DOHH2 (cell line): ENCODE data around the gene SLC12A7.

Experiments
- H3F3A ChIP-seq: fragments of 200-600 bp; sonication (generic), shearing (Covaris generic); 2 replicates; pipeline ENCODE4 v1.6.0; 2016; ENCODE audit warnings: antibody characterized with exemption, mild to moderate bottlenecking; ENCODE audit not compliant: control insufficient read depth, insufficient read depth
- H3K27ac ChIP-seq: fragments of 200-600 bp; sonication (generic); 2 replicates; pipeline ENCODE4 v1.5.1; 2014; ENCODE audit warnings: low read depth, mild to moderate bottlenecking, low read length, moderate library complexity
- H3K27me3 ChIP-seq: fragments of 200-600 bp; sonication (generic); 2 replicates; pipeline ENCODE4 v1.6.1; 2014; ENCODE audit warnings: mild to moderate bottlenecking, low read length, mixed read lengths; ENCODE audit not compliant: control insufficient read depth
- H3K36me3 ChIP-seq: fragments of 200-600 bp; sonication (generic); 2 replicates; pipeline ENCODE4 v1.6.1; 2014; ENCODE audit warnings: mild to moderate bottlenecking, low read length, moderate library complexity, mixed read lengths; ENCODE audit not compliant: control insufficient read depth
- H3K4me1 ChIP-seq: fragments of 200-600 bp; sonication (generic); 2 replicates; pipeline ENCODE4 v1.6.1; 2014; ENCODE audit warnings: mild to moderate bottlenecking, low read length, mixed read lengths; ENCODE audit not compliant: control insufficient read depth
- H3K4me2 ChIP-seq: fragments of 200-600 bp; sonication (generic); 2 replicates; pipeline ENCODE4 v1.6.0; 2014; ENCODE audit warnings: mild to moderate bottlenecking, low read length, moderate library complexity
- H3K4me3 ChIP-seq: fragments of 200-600 bp; sonication (generic); 2 replicates; pipeline ENCODE4 v1.5.1; 2014; ENCODE audit warnings: mild to moderate bottlenecking, low read length, mixed read lengths
- H3K79me2 ChIP-seq: fragments of 200-600 bp; sonication (generic); 2 replicates; pipeline ENCODE4 v1.6.1; 2014; ENCODE audit warnings: mild to moderate bottlenecking, low read length, mixed read lengths; ENCODE audit not compliant: control insufficient read depth
- H3K9me2 ChIP-seq: fragments of 200-600 bp; sonication (generic); replicated peaks from 2 replicates; pipeline ENCODE4 v1.6.1; 2014; ENCODE audit warnings: mild to moderate bottlenecking, low read length, mixed read lengths; ENCODE audit not compliant: control insufficient read depth
- H3K9me3 ChIP-seq: fragments of 200-600 bp; sonication (generic); 2 replicates; pipeline ENCODE4 v1.6.1; 2014; ENCODE audit warnings: antibody characterized with exemption, low read length, mixed read lengths; ENCODE audit not compliant: control insufficient read depth, insufficient read depth
- H4K20me1 ChIP-seq: fragments of 200-600 bp; sonication (generic); 2 replicates; pipeline ENCODE4 v1.6.0; 2014; ENCODE audit warnings: low read depth, mild to moderate bottlenecking, antibody characterized with exemption, low read length, moderate library complexity; ENCODE audit not compliant: control insufficient read depth, insufficient read depth
- CTCF ChIP-seq: fragments of 200-600 bp; sonication (generic); IDR thresholded peaks from one replicate; pipeline ENCODE4 v1.5.1; 2014; ENCODE audit warnings: antibody characterized with exemption, mild to moderate bottlenecking, low read depth, low read length; ENCODE audit not compliant: poor library complexity, severe bottlenecking
- EZH2phosphoT487 ChIP-seq: fragments of 200-600 bp; sonication (generic); IDR thresholded peaks from 2 replicates; pipeline ENCODE4 v1.6.1; 2017; ENCODE audit warnings: borderline replicate concordance, mild to moderate bottlenecking, antibody characterized with exemption, low read length, moderate library complexity, mixed read lengths

Gene SLC12A7

GRCh38 chr5:1067141-1068121, 44.4 kb downstream of the SLC12A7 start:
- H3F3A ChIP-seq: no peaks in the 10 kb centered on the region
- H3K4me2 ChIP-seq: no peak overlapping the region
- H3K79me2 ChIP-seq: no peaks in the 10 kb centered on the region
- TF ChIP-seq CTCF: no peak
- no peak for TF ChIP-seq EZH2phosphoT487
- H3K9me3 ChIP-seq: no peaks in the 10 kb centered on the region
- H3K27ac ChIP-seq: no peak overlapping the region
- H3K9me2 ChIP-seq: no peaks in the 10 kb centered on the region
- no peaks in the 10 kb centered on the region for H3K4me1 ChIP-seq
- H3K4me3 ChIP-seq: no peak overlapping the region
- no peaks in the 10 kb centered on the region for H3K27me3 ChIP-seq
- H4K20me1 ChIP-seq: no peaks in the 10 kb centered on the region
- no peaks in the 10 kb centered on the region for H3K36me3 ChIP-seq

- H3K36me3 ChIP-seq: no peaks in the 10 kb centered on the region
- H3K79me2 ChIP-seq: no peaks in the 10 kb centered on the region
- H3K4me3 ChIP-seq: no peak overlapping the region
- no peaks in the 10 kb centered on the region for H3K27me3 ChIP-seq
- H3K9me2 ChIP-seq: no peaks in the 10 kb centered on the region
- no peak overlapping the region for H3K27ac ChIP-seq
- no peaks in the 10 kb centered on the region for H4K20me1 ChIP-seq
- no peaks in the 10 kb centered on the region for H3K4me1 ChIP-seq
- no peak overlapping the region for H3K4me2 ChIP-seq
- no peaks in the 10 kb centered on the region for H3F3A ChIP-seq
- H3K9me3 ChIP-seq: no peaks in the 10 kb centered on the region
- no peak for TF ChIP-seq CTCF
- TF ChIP-seq EZH2phosphoT487: no peak
Measured at GRCh38 chr5:1066676-1067075, 45.2 kb downstream of the SLC12A7 start.

GRCh38 chr5:1065891-1066650, 45.8 kb downstream of the SLC12A7 start:
- no peaks in the 10 kb centered on the region for H3K9me2 ChIP-seq
- no peak overlapping the region for H3K4me2 ChIP-seq
- H3K9me3 ChIP-seq: no peaks in the 10 kb centered on the region
- no peaks in the 10 kb centered on the region for H3K27me3 ChIP-seq
- H3K4me3 ChIP-seq: no peak overlapping the region
- no peaks in the 10 kb centered on the region for H3K36me3 ChIP-seq
- H4K20me1 ChIP-seq: no peaks in the 10 kb centered on the region
- TF ChIP-seq EZH2phosphoT487 (no peak), CTCF (no peak)
- H3K27ac ChIP-seq: no peak overlapping the region
- no peaks in the 10 kb centered on the region for H3K4me1 ChIP-seq
- no peaks in the 10 kb centered on the region for H3F3A ChIP-seq
- H3K79me2 ChIP-seq: no peaks in the 10 kb centered on the region
